Neural progenitor cell (in vitro differentiated cells): ENCODE measurements around the gene UQCRQ. TPM values are rescaled to one million over a fixed set of nuclear protein-coding genes. Genes with fewer than 3 reads are reported as not detected.

ENCODE experiments used
- DNase-seq: peaks from one replicate; pipeline ENCODE4 v3.0.0-alpha.2; 2016; ENCODE audit warnings: low spot score
- H2AFZ ChIP-seq: fragments of 200-600 bp; sonication (generic); replicated peaks from 2 replicates; pipeline ENCODE4 v1.6.1; 2016; ENCODE audit warnings: antibody characterized with exemption
- H3F3A ChIP-seq: fragments of 200-600 bp; sonication (generic); 2 replicates; pipeline ENCODE4 v1.6.1; 2016; ENCODE audit warnings: antibody characterized with exemption, low read depth
- H3K27ac ChIP-seq: fragments of 200-600 bp; sonication (generic); 2 replicates; pipeline ENCODE4 v1.5.1; 2016; ENCODE audit warnings: mild to moderate bottlenecking
- H3K27me3 ChIP-seq: fragments of 200-600 bp; sonication (generic); 2 replicates; pipeline ENCODE4 v1.6.1; 2016; ENCODE audit warnings: mild to moderate bottlenecking, moderate library complexity
- H3K36me3 ChIP-seq: fragments of 200-600 bp; sonication (generic); 2 replicates; pipeline ENCODE4 v1.5.1; 2016
- H3K4me1 ChIP-seq: fragments of 200-600 bp; sonication (generic); 2 replicates; pipeline ENCODE4 v1.6.1; 2016; ENCODE audit warnings: mixed run types
- H3K4me2 ChIP-seq: fragments of 200-600 bp; sonication (generic); 2 replicates; pipeline ENCODE4 v1.6.1; 2016
- H3K4me3 ChIP-seq: fragments of 200-600 bp; sonication (generic); 2 replicates; pipeline ENCODE4 v1.5.1; 2016
- H3K79me2 ChIP-seq: fragments of 200-600 bp; sonication (generic); 2 replicates; pipeline ENCODE4 v1.6.1; 2016; ENCODE audit warnings: low read depth
- H3K9ac ChIP-seq: fragments of 200-600 bp; sonication (generic); 2 replicates; pipeline ENCODE4 v1.6.1; 2016
- H3K9me3 ChIP-seq: fragments of 200-600 bp; sonication (generic); 2 replicates; pipeline ENCODE4 v1.5.1; 2016; ENCODE audit warnings: low read depth
- H4K20me1 ChIP-seq: fragments of 200-600 bp; sonication (generic); 2 replicates; pipeline ENCODE4 v1.6.1; 2016; ENCODE audit warnings: low read depth
- H3K27ac Mint-ChIP-seq: 3 replicates; pipeline ENCODE4 v1.8.0; 2021; ENCODE audit warnings: mixed read lengths
- H3K27me3 Mint-ChIP-seq: 2 replicates; pipeline ENCODE4 v1.8.0; 2022; ENCODE audit warnings: low read depth, mild to moderate bottlenecking, inconsistent platforms, moderate library complexity, mixed read lengths; ENCODE audit not compliant: insufficient read depth
- H3K36me3 Mint-ChIP-seq: 3 replicates; pipeline ENCODE4 v1.8.0; 2021; ENCODE audit warnings: mixed read lengths
- H3K4me1 Mint-ChIP-seq: 3 replicates; pipeline ENCODE4 v1.8.0; 2021; ENCODE audit warnings: mixed read lengths
- H3K4me3 Mint-ChIP-seq: 3 replicates; pipeline ENCODE4 v1.8.0; 2021; ENCODE audit warnings: mild to moderate bottlenecking, moderate library complexity, mixed read lengths
- H3K9me3 Mint-ChIP-seq: 3 replicates; pipeline ENCODE4 v1.8.0; 2020; ENCODE audit warnings: mixed read lengths
- EZH2 ChIP-seq: fragments of 200-600 bp; sonication (generic); IDR thresholded peaks from 2 replicates; pipeline ENCODE4 v1.6.1; 2017; ENCODE audit warnings: antibody characterized with exemption, mild to moderate bottlenecking, moderate library complexity
- EZH2phosphoT487 ChIP-seq: fragments of 200-600 bp; sonication (generic); IDR thresholded peaks from 2 replicates; pipeline ENCODE4 v1.6.1; 2017; ENCODE audit warnings: antibody characterized with exemption
- total RNA-seq: library from RNA; depleted of rRNA; stranded (reverse); fragments of >200 nt; gene quantifications from 2 replicates; pipeline ENCODE4 v1.2.3, GENCODE V29; 2015; ENCODE audit warnings: low replicate concordance
- TF ChIP-seq, protein P1 (sequence below): fragments of 200-600 bp; sonication (generic); IDR thresholded peaks from 2 replicates; pipeline ENCODE4 v1.5.1; 2017; ENCODE audit warnings: antibody characterized with exemption, mild to moderate bottlenecking

Gene UQCRQ
- total RNA-seq, 1 donor from 2014 or later = 45.0 TPM

DNA sequence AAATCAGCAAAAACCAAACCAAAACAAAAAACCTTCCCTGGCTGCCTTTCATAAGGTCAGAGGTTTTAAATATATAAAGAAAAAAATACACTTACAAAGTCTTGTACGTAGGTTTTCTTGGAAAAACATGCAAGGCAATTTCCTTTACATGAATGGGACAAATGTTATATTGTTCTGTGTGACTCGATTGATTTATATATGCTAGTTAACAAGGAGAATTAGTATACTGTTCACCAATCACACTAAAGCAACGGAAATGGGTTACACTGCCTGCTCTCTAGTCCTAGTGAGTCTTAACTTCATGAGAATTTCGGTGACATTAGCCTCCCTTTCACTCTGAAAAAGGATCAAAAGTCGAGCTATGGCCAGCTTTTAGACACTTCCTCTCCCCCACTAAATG lies 5.7 kb upstream of the UQCRQ start:
- H3K9me3 Mint-ChIP-seq = no peaks in the 10 kb centered on the region
- H3K27ac Mint-ChIP-seq = no peak overlapping the region
- no peak overlapping the region for H3K9ac ChIP-seq
- H3K4me3 ChIP-seq = no peak overlapping the region
- TF ChIP-seq, protein P1, sequence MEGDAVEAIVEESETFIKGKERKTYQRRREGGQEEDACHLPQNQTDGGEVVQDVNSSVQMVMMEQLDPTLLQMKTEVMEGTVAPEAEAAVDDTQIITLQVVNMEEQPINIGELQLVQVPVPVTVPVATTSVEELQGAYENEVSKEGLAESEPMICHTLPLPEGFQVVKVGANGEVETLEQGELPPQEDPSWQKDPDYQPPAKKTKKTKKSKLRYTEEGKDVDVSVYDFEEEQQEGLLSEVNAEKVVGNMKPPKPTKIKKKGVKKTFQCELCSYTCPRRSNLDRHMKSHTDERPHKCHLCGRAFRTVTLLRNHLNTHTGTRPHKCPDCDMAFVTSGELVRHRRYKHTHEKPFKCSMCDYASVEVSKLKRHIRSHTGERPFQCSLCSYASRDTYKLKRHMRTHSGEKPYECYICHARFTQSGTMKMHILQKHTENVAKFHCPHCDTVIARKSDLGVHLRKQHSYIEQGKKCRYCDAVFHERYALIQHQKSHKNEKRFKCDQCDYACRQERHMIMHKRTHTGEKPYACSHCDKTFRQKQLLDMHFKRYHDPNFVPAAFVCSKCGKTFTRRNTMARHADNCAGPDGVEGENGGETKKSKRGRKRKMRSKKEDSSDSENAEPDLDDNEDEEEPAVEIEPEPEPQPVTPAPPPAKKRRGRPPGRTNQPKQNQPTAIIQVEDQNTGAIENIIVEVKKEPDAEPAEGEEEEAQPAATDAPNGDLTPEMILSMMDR = no peak
- TF ChIP-seq EZH2phosphoT487 (no peak), EZH2 (no peak)
- peaks cover 3% of the 10 kb centered on the region for H3K27me3 Mint-ChIP-seq
- no peaks in the 10 kb centered on the region for H3K27me3 ChIP-seq
- no peaks in the 10 kb centered on the region for H3K79me2 ChIP-seq
- no peak overlapping the region for H3K4me3 Mint-ChIP-seq
- peaks cover 8% of the 10 kb centered on the region for H3F3A ChIP-seq
- no peak for DNase-seq
- H4K20me1 ChIP-seq = no peaks in the 10 kb centered on the region
- H3K4me1 ChIP-seq = peaks cover 4% of the 10 kb centered on the region
- H3K27ac ChIP-seq = no peak overlapping the region
- H3K4me1 Mint-ChIP-seq = peaks cover 6% of the 10 kb centered on the region
- H3K9me3 ChIP-seq = no peaks in the 10 kb centered on the region
- no peak overlapping the region for H2AFZ ChIP-seq
- no peaks in the 10 kb centered on the region for H3K36me3 Mint-ChIP-seq
- H3K4me2 ChIP-seq = no peak overlapping the region
- H3K36me3 ChIP-seq = no peaks in the 10 kb centered on the region

DNA sequence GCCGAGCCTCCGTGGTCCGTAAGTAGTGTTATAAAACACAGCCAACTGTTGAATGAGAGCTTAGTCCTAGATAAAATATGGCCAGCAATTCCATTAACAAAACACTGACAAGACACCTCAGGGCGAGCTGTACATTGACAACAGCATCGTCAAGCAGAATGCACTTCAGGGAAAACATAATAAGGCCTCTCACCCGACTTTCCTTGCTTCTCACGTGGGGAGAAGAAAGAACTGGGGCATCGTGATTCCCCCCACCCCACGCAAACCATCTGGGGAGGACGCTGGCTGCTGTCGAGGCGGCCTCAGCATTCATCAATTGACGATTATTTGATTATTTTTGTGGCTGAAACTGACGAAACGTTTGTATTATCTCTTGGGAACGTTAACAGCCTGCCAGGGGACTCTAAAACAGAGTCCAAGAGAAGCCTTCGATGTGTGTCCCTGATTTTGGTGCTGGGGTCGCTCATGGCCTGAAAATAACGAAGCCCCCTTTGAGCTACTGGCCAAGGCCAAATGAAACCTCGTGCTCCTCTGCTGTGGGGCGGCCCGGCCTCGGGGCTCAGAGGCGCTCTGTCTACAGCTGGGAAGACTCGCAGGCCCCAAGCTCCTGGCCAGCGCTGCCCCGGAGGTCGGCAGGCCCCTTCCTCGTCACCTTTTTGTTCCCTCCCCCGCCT lies 637 bp upstream of the UQCRQ start:
- peak overlapping the region; percentile 75 for H3K4me3 ChIP-seq
- peaks cover 13% of the 10 kb centered on the region for H4K20me1 ChIP-seq
- H3K9ac ChIP-seq = no peak overlapping the region
- peak overlapping the region; percentile 75 for H3K4me2 ChIP-seq
- Mint-ChIP-seq H3K4me1 (peaks cover 22% of the 10 kb centered on the region), H3K27me3 (peaks cover 3% of the 10 kb centered on the region), H3K27ac (peak overlapping the region; percentile 99), H3K36me3 (peaks cover 10% of the 10 kb centered on the region), H3K4me3 (peak overlapping the region; percentile 100), H3K9me3 (no peaks in the 10 kb centered on the region)
- H3F3A ChIP-seq = peaks cover 21% of the 10 kb centered on the region
- H2AFZ ChIP-seq = peak overlapping the region; percentile 64
- no peaks in the 10 kb centered on the region for H3K9me3 ChIP-seq
- peaks cover 19% of the 10 kb centered on the region for H3K79me2 ChIP-seq
- H3K36me3 ChIP-seq = no peaks in the 10 kb centered on the region
- peak overlapping the region; percentile 80 for H3K27ac ChIP-seq
- peaks cover 11% of the 10 kb centered on the region for H3K4me1 ChIP-seq
- no peak for TF ChIP-seq EZH2phosphoT487
- TF ChIP-seq EZH2 = no peak
- TF ChIP-seq, protein P1 = no peak
- DNase-seq = no peak
- no peaks in the 10 kb centered on the region for H3K27me3 ChIP-seq

DNA sequence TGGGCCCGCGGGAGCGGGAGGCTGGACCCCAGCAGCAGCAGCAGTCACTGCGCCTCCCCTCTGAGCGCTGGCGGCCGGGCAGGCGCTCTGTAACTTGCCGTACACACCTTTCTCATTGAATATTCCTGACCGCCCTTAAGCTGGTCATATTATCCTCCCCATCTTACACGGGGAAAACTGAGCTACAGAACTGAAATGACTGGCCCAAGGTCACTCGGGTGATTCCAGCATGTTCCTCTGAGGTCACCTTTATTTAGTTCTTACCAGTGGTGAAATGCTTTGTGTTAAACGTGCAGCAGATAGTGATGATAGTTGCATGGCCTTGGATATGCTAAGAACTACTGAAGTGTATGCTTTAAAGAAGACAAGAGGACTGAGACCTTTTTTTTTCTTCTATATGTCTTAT lies 607 bp downstream of the UQCRQ start:
- Mint-ChIP-seq H3K27ac (peak overlapping the region; percentile 83), H3K9me3 (no peaks in the 10 kb centered on the region), H3K27me3 (peaks cover 3% of the 10 kb centered on the region), H3K4me1 (peaks cover 22% of the 10 kb centered on the region), H3K36me3 (peaks cover 10% of the 10 kb centered on the region), H3K4me3 (peak overlapping the region; percentile 100)
- Histone ChIP-seq H3K9ac (peak overlapping the region; percentile 80), H3K79me2 (peaks cover 19% of the 10 kb centered on the region), H3K27ac (peak overlapping the region; percentile 48), H3F3A (peaks cover 28% of the 10 kb centered on the region), H3K27me3 (no peaks in the 10 kb centered on the region), H3K36me3 (no peaks in the 10 kb centered on the region), H3K4me3 (peak overlapping the region; percentile 75), H2AFZ (no peak overlapping the region), H3K4me1 (peaks cover 11% of the 10 kb centered on the region), H3K4me2 (peak overlapping the region; percentile 81), H4K20me1 (peaks cover 13% of the 10 kb centered on the region), H3K9me3 (no peaks in the 10 kb centered on the region)
- TF ChIP-seq, protein P1 = no peak
- TF ChIP-seq EZH2phosphoT487 = no peak
- no peak for TF ChIP-seq EZH2
- DNase-seq = no peak
